ENCODE data around the gene ZDHHC9.
"Not testable (repeated sequence)": the region's sequence is repeated elsewhere in the genome, so short reads cannot be mapped to it uniquely, and the experiment has no call there.

Gene ZDHHC9

DNA sequence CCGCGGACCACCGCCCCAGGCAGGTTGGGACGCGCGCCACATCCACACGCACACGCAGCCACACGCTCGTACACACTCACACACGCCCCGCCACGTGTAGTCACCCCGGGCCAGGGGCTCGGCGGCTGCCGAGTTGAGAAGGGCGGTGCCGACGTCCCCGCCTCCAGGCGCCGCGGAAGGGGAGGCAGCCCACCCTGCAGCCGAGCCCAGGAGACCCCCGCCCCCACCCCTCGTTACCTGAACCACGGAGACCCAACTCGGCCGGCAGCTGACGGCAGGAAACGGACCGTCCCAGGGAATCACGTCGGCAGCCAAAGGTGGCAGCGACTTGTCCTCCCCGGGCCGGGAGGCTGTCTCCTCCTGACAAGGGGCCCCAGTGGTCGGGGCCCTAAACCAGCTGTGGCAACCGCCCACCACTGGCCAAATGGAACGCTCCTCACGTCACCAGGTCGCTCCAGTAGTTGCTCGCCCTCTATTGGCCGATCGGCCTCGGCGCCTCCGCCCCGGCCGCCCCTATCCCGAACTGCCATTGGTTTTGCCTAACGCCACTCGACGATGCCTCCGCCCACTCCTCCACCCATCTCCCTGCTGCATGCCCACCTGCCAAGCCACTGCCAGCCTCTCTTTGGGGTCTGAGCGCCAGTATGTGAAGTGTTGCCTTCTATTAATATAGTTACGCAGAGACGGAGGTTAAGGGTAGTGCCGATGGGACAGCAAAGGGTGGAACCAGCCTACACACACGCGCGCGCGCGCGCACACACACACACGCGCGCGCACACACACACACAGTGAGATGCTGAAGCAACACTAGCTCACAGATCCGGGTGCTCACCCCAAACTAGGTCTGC, at the start of gene ZDHHC9:
TSS of gene ZDHHC9 (minus strand) at position 428 of the 848 bp plus-strand sequence. CDS start 1,941 bp downstream, outside the sequence.
- Mint-ChIP-seq H3K4me3 (peak within 1 kb of the TSS; percentile 91 to 95 (median 92)), H3K4me1 (peaks cover 29% of the 10 kb centered on the region), H3K36me3 (ENCODE audit: low read depth) (peaks cover 11% of the 10 kb centered on the region), H3K27ac (peak within 1 kb of the TSS; percentile 23 to 82 (median 53)), H3K9me3 (peaks cover 8% of the 10 kb centered on the region), H3K27me3 (ENCODE audit: low read depth) (peaks cover 5% of the 10 kb centered on the region)
- TF ChIP-seq, protein P1, sequence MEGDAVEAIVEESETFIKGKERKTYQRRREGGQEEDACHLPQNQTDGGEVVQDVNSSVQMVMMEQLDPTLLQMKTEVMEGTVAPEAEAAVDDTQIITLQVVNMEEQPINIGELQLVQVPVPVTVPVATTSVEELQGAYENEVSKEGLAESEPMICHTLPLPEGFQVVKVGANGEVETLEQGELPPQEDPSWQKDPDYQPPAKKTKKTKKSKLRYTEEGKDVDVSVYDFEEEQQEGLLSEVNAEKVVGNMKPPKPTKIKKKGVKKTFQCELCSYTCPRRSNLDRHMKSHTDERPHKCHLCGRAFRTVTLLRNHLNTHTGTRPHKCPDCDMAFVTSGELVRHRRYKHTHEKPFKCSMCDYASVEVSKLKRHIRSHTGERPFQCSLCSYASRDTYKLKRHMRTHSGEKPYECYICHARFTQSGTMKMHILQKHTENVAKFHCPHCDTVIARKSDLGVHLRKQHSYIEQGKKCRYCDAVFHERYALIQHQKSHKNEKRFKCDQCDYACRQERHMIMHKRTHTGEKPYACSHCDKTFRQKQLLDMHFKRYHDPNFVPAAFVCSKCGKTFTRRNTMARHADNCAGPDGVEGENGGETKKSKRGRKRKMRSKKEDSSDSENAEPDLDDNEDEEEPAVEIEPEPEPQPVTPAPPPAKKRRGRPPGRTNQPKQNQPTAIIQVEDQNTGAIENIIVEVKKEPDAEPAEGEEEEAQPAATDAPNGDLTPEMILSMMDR (IDR thresholded peaks at IDR 0.05; ENCODE audit: unreplicated experiment in 3 of 3): no peak

DNA sequence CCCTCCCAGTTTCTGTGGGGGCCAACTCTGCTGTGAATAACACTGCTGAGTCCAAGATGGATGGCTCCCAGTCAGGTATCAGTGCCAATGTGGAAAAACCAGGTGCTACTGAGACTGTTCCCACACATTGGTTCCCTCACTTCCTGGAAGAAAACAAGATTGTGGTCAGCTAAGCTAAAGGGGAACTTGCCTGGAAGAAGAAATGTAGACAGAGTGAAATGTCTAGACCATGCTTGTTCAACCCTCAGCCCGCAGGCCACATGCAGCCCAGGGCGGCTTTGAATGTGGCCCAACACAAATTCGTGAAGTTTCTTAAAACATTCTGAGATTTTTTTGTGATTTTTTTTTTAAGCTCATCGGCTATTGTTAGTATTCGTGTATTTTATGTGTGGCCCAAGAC, 33.7 kb upstream of the ZDHHC9 start:
- H3K4me1 Mint-ChIP-seq: peaks cover 8% of the 10 kb centered on the region
- TF ChIP-seq, protein P1 (IDR thresholded peaks at IDR 0.05; ENCODE audit: unreplicated experiment in 3 of 3): no peak

DNA sequence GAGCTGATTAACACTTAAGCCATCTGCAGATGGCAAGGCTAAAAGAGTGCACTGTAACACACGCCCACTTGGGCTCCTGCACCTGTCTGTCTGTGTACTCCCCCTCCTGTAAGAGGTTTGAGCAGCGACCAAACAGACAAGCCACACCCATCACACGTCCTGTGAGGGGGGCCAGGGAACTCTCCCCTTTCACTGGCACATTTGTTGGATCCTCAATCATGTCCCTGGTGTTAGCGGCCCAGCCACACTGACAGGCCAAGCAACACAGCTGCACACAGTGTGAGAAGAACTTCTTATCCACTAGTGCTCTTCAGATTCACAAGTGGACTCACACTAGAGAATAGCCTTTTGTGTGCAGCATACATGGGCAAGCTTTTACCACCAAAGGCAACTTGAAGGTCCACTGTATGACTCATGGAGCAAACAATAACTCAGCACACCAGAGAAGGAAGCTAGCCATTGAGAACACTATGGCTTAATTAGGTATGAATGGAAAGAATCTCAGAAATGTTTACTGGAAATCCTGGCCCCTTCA, 33.2 kb upstream of the ZDHHC9 start:
- Mint-ChIP-seq H3K27ac (peak overlapping the region in 1 of 3 experiments; percentile 62), H3K36me3 (ENCODE audit: low read depth) (no peaks in the 10 kb centered on the region), H3K27me3 (ENCODE audit: low read depth) (no peaks in the 10 kb centered on the region), H3K9me3 (peaks cover 20% of the 10 kb centered on the region), H3K4me3 (peak overlapping the region in 1 of 3 experiments; percentile 48), H3K4me1 (peaks cover 8% of the 10 kb centered on the region)
- TF ChIP-seq, protein P1 (IDR thresholded peaks at IDR 0.05; ENCODE audit: unreplicated experiment in 3 of 3): no peak

More for the DNA sequence above, 33.7 kb upstream of the ZDHHC9 start:
- Mint-ChIP-seq H3K36me3 (ENCODE audit: low read depth) (no peaks in the 10 kb centered on the region), H3K27ac (no peak overlapping the region), H3K27me3 (ENCODE audit: low read depth) (no peaks in the 10 kb centered on the region), H3K9me3 (peaks cover 20% of the 10 kb centered on the region), H3K4me3 (no peak overlapping the region)

DNA sequence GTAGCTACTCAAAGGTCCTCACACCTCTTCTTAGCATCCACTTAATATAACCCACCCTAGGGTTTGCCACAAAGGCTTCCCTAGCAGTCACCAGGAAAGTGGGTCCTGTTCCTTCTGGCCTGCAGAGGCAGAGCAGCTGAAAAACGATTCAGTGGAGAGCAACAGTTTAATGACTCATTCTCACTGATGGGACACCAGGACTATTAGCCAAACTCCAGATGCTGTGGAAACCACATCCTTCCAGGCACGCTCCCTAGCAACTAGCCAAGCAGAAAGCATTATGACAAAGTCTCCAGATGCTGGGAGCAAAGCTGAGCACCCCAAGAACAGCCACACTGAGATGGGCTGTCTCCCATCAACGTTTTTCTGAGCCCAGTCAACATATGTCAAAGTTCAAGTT, 32.0 kb upstream of the ZDHHC9 start:
- Mint-ChIP-seq H3K36me3 (ENCODE audit: low read depth) (no peaks in the 10 kb centered on the region), H3K9me3 (peaks cover 23% of the 10 kb centered on the region), H3K27me3 (ENCODE audit: low read depth) (no peaks in the 10 kb centered on the region), H3K27ac (no peak overlapping the region), H3K4me1 (peaks cover 8% of the 10 kb centered on the region), H3K4me3 (no peak overlapping the region)
- TF ChIP-seq, protein P1 (IDR thresholded peaks at IDR 0.05; ENCODE audit: unreplicated experiment in 3 of 3): no peak

DNA sequence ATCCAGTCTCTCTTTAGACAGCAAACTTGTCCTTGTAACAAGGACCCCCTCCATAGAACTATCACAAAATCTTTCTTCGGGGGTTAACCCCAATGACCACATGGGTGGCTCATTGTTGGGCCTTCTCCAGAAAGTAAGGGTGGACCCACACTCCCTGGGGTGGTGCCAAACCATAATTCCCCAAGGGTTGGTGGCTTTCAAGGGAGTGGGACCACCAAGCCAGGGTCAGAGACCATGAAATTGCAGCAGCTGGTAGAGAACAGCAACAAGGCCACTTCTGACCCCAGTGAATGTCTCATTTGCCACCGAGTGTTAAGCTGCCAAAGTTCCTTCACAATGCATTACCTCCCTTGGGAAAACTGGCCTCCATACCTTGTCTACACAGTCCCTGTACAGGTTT, 28.8 kb upstream of the ZDHHC9 start:
- H3K27ac Mint-ChIP-seq: no peak overlapping the region
- peaks cover 3% of the 10 kb centered on the region for H3K27me3 Mint-ChIP-seq (ENCODE audit: low read depth)
- no peak overlapping the region for H3K4me3 Mint-ChIP-seq

DNA sequence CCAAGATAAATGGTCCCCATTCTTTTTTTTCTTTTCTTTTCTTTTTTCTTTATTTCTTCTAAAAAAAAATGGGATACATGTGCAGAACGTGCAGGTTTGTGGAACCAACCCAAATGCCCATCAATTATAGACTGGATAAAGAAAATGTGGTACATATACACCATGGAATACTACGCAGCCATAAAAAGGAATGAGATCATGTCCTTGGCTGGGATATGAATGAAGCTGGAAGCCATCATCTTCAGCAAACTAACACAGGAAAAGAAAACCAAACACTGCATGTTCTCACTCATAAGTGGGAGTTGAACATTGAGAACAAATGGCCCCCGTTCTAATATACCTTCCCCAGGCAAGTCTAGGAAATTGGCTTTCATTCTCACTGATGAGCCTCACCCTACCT, 22.6 kb upstream of the ZDHHC9 start:
- not testable (repeated sequence) for H3K4me1 Mint-ChIP-seq; H3K27ac Mint-ChIP-seq; H3K27me3 Mint-ChIP-seq (ENCODE audit: low read depth); H3K4me3 Mint-ChIP-seq; H3K36me3 Mint-ChIP-seq (ENCODE audit: low read depth)
- peaks cover 24% of the 10 kb centered on the region for H3K9me3 Mint-ChIP-seq

More for the DNA sequence above, 28.8 kb upstream of the ZDHHC9 start:
- Mint-ChIP-seq H3K4me1 (peaks cover 8% of the 10 kb centered on the region), H3K36me3 (ENCODE audit: low read depth) (no peaks in the 10 kb centered on the region), H3K9me3 (peaks cover 26% of the 10 kb centered on the region)
- TF ChIP-seq, protein P1 (IDR thresholded peaks at IDR 0.05; ENCODE audit: unreplicated experiment in 3 of 3): no peak

DNA sequence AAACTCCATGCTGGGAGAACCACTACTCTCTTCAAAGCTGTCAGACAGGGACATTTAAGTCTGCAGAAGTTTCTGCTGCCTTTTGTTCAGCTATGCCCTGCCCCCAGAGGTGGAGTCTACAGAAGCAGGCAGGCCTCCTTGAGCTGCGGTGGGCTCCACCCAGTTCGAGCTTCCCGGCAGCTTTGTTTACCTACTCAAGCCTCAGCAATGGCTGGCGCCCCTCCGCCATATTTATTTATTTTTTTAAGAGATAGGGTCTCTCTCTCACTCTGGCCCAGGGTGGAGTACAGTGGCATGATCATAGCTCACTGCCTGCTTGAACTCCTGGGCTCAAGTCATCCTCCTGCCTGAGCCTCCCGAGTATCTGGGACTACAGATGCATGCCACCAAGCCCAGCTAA, 15.4 kb upstream of the ZDHHC9 start:
- H3K4me1 Mint-ChIP-seq; H3K27me3 Mint-ChIP-seq (ENCODE audit: low read depth); H3K4me3 Mint-ChIP-seq; H3K27ac Mint-ChIP-seq; H3K36me3 Mint-ChIP-seq (ENCODE audit: low read depth); H3K9me3 Mint-ChIP-seq: not testable (repeated sequence)

DNA sequence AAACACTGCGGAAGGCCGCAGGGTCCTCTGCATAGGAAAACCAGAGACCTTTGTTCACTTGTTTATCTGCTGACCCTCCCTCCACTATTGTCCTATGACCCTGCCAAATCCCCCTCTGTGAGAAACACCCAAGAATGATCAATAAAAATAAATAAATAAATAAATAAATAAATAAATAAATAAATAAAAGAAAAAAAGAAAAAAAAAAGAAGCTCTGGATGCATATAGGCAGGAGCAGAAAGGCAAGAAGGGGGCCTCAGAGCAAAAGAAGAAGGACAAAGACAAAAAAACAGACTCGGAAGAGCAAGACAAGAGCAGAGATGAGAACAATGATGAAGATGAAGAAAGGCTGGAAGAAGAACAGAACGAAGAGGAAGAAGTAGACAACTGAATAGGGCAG, 8.1 kb upstream of the ZDHHC9 start:
- not testable (repeated sequence) for H3K4me3 Mint-ChIP-seq; H3K4me1 Mint-ChIP-seq; H3K36me3 Mint-ChIP-seq (ENCODE audit: low read depth); H3K27ac Mint-ChIP-seq; H3K27me3 Mint-ChIP-seq (ENCODE audit: low read depth)
- peaks cover 18% of the 10 kb centered on the region for H3K9me3 Mint-ChIP-seq
